ENCODE measurements around the gene TAS2R42. TPM values are rescaled to one million over a fixed set of nuclear protein-coding genes. Genes with fewer than 3 reads are reported as not detected.

TAS2R42 gene
- total and polyA plus RNA-seq, 2 of the 13 experiments (the other 11 are each of a cell fraction or from before 2014, with no cell fraction given), result not detected

- no peak for TF ChIP-seq PCBP1 (IDR thresholded peaks at IDR 0.05; ENCODE audit: borderline replicate concordance, low read depth, low read length)
- 0 out of 2 replicates have a peak, but pooled peaks have one; percentile 69 for TF ChIP-seq ELK4 (CRISPR knock-in tag; IDR thresholded peaks at IDR 0.05; ENCODE audit: borderline replicate concordance)
- TF ChIP-seq ZNF552 (CRISPR knock-in tag; IDR thresholded peaks at IDR 0.05; ENCODE audit: borderline replicate concordance), result peak; percentile 91
- peak; percentile 45; the same call in 1 of the 2 replicates for TF ChIP-seq E2F1 (CRISPR knock-in tag; IDR thresholded peaks at IDR 0.05)
- TF ChIP-seq ONECUT2 (CRISPR knock-in tag; IDR thresholded peaks at IDR 0.05), result no peak
- peak; percentile 63 for TF ChIP-seq SAP130 (CRISPR knock-in tag; IDR thresholded peaks at IDR 0.05; ENCODE audit: low read depth)
- TF ChIP-seq KMT2B (CRISPR knock-in tag; IDR thresholded peaks at IDR 0.05), result peak; percentile 98
- TF ChIP-seq SMYD3 (CRISPR knock-in tag; IDR thresholded peaks at IDR 0.05), result 0 out of 2 replicates have a peak, but pooled peaks have one; percentile 68
- TF ChIP-seq ZNF607 (CRISPR knock-in tag; IDR thresholded peaks at IDR 0.05; ENCODE audit: borderline replicate concordance), result peak; percentile 94
- TF ChIP-seq PRDM15 (CRISPR knock-in tag; IDR thresholded peaks at IDR 0.05), result no peak
- TF ChIP-seq ZNF709 (CRISPR knock-in tag; IDR thresholded peaks at IDR 0.05), result peak; percentile 84
- peak; percentile 83; the same call in 1 of the 2 replicates for TF ChIP-seq ZNF83 (CRISPR knock-in tag; IDR thresholded peaks at IDR 0.05; ENCODE audit: borderline replicate concordance)
- TF ChIP-seq ZNF780A (CRISPR knock-in tag; IDR thresholded peaks at IDR 0.05), result no peak
- TF ChIP-seq ZNF550 (CRISPR knock-in tag; IDR thresholded peaks at IDR 0.05; ENCODE audit: borderline replicate concordance), result peak; percentile 66; the same call in 1 of the 2 replicates
- TF ChIP-seq SP2 (CRISPR knock-in tag; IDR thresholded peaks at IDR 0.05), result peak; percentile 21; the same call in 1 of the 2 replicates
- TF ChIP-seq SNAPC5 (CRISPR knock-in tag; IDR thresholded peaks at IDR 0.05; ENCODE audit: borderline replicate concordance), result peak; percentile 86; the same call in 1 of the 2 replicates
- TF ChIP-seq NFKB2 (CRISPR knock-in tag; IDR thresholded peaks at IDR 0.05; ENCODE audit: borderline replicate concordance), result peak; percentile 75; the same call in 1 of the 2 replicates
- TF ChIP-seq NFRKB (IDR thresholded peaks at IDR 0.05), result 0 out of 2 replicates have a peak, but pooled peaks have one; percentile 12
- peak; percentile 76; the same call in 1 of the 2 replicates for TF ChIP-seq ATF7-NPFF (CRISPR knock-in tag; IDR thresholded peaks at IDR 0.05; ENCODE audit: low read depth)
- TF ChIP-seq BCL6 (CRISPR knock-in tag; IDR thresholded peaks at IDR 0.05), result peak; percentile 98
- peak; percentile 88 for TF ChIP-seq AGO2 (optimal IDR thresholded peaks at IDR 0.05; ENCODE audit: low read depth, low read length)
These were observed 15.4 kb downstream of the TAS2R42 start, which contains the start of gene SMIM10L1 (continued) for GRCh38 chr12:11171145-11171968.

Data from HepG2 (cell line).